HG03108 (cell line): Measurements from ENCODE around the gene TRIM65.
"Not testable (repeated sequence)": the region's sequence is repeated elsewhere in the genome, so short reads cannot be mapped to it uniquely, and the experiment has no call there.

Experiments used
- ATAC-seq: cut with Tn5 transposase; IDR thresholded peaks from one replicate; pipeline ENCODE4 v1.9.1; 2021; ENCODE audit warnings: moderate library complexity; ENCODE audit not compliant: unreplicated experiment

TRIM65 gene

DNA sequence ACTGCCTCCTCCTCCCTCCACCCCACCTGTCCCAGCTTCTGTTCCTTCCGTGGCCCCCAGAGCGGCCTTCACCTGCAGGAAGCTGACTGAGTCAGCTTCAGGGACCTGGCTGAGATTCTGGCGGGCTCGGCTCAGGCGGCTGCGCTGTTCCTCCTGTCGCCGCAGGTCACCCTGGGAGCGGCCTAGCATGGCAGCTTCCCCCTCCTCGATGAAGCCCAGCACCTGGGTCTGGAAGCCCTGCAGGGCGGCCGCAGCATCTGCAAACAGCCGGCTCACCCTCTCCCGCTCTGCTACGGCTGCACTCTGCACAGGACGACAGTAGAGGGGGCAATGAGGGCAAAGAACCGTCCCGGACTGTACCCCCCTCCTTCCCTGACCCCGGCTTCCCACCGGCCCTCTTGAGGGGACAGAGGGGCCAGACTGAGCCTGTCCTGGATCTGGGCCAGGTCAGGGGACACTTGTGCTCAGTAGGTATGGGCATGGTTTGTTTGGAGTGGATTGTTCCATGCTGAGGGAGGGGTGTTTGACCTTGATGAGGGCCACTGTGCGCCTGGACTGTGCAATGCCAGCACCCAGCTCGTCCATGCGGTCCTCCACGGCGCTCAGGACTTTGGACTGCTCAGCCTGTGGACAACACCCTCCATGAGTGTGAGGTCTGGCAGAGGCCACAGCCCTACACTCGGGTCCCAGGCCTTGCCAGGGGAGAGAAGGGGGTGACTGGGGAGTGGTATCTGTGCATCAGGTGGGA is 20.4 kb downstream of the TRIM65 start:
- ATAC-seq, result no peak

DNA sequence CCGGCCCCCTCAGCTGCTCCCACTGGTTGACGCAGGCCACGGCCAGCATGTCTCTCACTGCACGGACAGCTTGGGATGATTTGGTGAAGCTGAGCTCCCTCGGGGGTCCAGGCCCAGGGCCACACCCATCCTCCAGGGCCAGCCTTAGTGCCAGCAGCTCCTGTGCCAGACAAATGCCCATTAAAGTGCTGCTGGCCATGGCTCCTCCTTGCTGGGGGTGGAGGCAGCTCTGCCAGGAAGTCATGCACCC is 20.9 kb downstream of the TRIM65 start:
- no peak for ATAC-seq

DNA sequence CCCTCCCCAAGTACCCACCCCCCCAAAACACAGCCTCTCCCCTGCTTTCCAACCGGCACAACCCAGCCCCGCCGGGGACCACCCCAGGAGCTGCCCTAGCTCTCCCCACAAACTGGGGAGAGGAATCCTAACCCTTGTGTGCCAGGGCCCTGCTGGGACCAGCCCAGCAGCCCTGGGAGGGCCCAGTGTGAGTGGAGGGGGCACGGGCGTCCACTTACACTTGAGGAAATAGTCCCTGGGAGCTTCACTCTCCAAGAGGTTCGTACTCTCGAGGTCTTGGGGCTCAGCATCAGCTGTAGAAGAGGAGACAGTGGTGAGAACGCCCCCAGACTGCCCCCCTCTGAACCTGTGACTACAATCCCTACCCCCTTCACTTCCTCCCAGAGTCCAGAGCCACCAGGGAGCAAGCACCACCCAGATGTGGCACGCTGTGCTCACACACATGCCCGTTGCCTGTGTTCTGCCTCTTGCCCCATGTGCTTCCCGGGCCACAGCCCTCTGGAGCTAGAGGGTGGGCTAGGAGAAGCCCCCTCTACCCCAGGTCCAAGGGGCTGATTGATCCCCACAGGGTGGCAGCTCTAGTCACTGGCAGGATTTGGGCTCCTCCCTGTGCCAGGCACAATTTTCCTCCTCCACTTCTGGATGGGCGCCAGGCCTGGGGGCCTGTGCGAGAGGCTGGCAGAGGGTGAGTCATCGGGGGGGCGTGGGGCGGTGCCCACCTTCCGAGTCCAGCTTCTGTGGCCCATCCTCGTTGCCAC is 21.4 kb downstream of the TRIM65 start:
- ATAC-seq, result no peak

- ATAC-seq, result no peak
These were observed 22.2 kb downstream of the TRIM65 start for GRCh38 chr17:75874323-75875181.

DNA sequence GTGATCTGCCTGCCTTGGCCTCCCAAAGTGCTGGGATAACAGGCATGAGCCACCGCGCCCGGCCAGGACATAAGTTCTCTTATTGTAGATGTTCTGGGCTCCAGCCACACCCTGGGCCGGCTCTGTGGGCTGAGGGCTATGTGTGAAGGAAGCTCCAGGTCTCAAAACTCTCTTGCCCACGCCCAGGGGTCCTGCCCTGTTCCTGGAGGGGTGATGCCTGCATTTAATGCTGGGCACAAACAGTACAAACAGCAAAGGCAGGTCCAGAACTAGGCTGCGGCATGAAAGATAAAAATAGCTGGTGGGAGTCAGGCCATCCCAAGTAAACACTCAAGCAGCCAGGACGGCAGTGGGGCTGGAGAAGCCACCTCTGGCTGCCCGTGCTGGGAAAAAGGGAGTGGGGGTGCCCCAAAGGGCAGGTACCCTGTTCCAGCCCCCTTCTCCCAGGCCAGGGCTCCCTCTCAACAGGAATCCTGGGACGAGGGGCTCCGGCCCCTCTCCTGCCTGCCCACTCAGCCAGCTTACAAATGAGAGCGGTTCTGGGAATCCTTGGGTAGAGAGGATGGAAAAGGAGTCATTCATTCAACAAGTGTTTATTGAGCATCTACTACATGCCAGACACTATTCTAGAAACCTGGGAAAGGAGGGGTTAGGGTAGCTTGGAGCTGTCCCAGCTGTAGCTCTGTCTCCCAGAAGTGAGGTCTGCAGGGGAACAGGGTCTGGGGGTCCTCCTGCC is 23.0 kb downstream of the TRIM65 start:
- no peak for ATAC-seq

GRCh38 chr17:75872434-75873351 is 24.1 kb downstream of the TRIM65 start:
- ATAC-seq, result no peak

- ATAC-seq, result not testable (repeated sequence)
These were observed 26.5 kb downstream of the TRIM65 start for GRCh38 chr17:75870228-75870627.

- ATAC-seq, result no peak
These were observed 27.2 kb downstream of the TRIM65 start for GRCh38 chr17:75869282-75870141.

DNA sequence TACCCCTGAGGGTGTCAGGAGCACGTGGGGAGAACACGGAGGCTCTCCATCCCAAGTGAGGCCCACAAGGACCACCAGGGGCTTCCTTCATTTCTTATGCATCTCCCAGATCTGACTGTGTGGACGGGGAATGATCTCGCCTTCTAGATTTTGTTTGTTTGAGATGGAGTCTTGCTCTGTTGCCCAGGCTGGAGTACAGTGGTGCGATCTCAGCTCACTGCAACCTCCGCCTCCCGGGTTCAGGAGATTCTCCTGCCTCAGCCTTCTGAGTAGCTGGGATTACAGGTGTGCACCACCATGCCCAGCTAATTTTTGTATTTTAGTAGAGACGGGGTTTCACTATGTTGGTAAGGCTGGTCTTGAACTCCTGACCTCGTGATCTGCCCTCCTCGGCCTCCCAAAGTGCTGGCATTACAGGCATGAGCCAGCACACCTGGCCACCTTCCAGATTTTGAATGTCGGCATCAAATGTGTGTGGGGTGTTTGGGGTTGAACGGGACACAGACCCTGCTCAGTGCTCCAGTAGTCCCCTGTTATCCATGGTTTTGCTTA is 27.9 kb downstream of the TRIM65 start:
- not testable (repeated sequence) for ATAC-seq

DNA sequence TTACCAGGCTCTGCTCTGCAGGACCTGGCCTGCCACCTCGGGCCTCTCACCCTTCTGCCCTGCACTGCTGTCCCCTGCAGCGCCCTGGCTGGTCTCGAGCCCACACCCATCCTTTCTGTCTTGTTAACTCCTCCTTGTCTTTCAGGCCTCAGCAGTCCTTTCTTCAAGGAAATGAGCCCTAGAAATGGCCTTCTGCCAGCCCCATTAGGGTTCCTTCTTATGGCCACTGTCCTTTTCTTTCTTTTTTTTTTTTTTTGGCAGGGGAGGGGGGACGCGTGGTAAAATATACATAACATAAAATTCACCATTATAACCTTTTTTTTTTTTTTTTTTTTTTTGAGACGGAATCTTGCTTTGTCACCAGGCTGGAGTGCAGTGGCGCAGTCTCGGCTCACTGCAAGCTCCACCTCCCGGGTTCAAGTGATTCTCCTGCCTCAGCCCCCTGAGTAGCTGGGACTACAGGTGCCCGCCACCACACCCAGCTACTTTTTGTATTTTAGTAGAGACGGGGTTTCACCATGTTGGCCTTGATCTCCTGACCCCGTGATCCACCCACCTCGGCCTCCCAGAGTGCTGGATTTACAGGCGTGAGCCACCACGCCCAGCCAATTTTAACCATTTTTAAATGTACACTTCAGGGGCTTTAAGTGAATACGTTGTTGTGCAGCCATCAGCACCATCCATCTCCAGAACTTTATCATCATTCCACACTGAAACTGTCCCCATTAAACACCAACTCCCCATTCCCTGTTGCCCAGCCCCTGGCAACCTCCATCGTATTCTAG is 31.2 kb downstream of the TRIM65 start:
- not testable (repeated sequence) for ATAC-seq

- peak; percentile 4 for ATAC-seq
These were observed 31.9 kb downstream of the TRIM65 start for GRCh38 chr17:75864887-75865286.

- ATAC-seq, result peak; percentile 83
These were observed 32.3 kb downstream of the TRIM65 start for GRCh38 chr17:75864448-75864871.

GRCh38 chr17:75861927-75862317 is 34.8 kb downstream of the TRIM65 start:
- ATAC-seq, result no peak

- ATAC-seq, result not testable (repeated sequence)
These were observed 37.4 kb downstream of the TRIM65 start for GRCh38 chr17:75859358-75859757.

GRCh38 chr17:75856062-75856756 is 40.5 kb downstream of the TRIM65 start:
- ATAC-seq, result no peak

- ATAC-seq, result peak; percentile 80
These were observed 41.3 kb downstream of the TRIM65 start, which contains the start of gene WBP2 for GRCh38 chr17:75855310-75856061. Gene WBP2, minus strand, starts transcription at chr17:75855335. Its CDS starts 38 bp downstream, at chr17:75855297.
